T47D (cell line): Measurements from ENCODE around the gene ZNF674.
"Not testable (repeated sequence)": the region's sequence is repeated elsewhere in the genome, so short reads cannot be mapped to it uniquely, and the experiment has no call there.

ENCODE experiments used
- DNase-seq, 2 experiments: peaks; one replicate each; pipeline versions ENCODE4 v3.0.0 to v3.0.0-alpha.2; 2011 to 2012; ENCODE audit warnings: low read depth in 1 of 2, low spot score in 1 of 2
- JUND ChIP-seq: IDR thresholded peaks from 2 replicates; pipeline ENCODE4 v1.6.1; 2012; ENCODE audit warnings: low read depth
- in situ Hi-C: cut with HindIII; loops from 2 replicates; pipeline ENCODE4 v1.10.0; 2016; ENCODE audit warnings: low sequenced_read_pairs, low pct_unique_long_range_greater_than_20kb

ZNF674 gene

DNA sequence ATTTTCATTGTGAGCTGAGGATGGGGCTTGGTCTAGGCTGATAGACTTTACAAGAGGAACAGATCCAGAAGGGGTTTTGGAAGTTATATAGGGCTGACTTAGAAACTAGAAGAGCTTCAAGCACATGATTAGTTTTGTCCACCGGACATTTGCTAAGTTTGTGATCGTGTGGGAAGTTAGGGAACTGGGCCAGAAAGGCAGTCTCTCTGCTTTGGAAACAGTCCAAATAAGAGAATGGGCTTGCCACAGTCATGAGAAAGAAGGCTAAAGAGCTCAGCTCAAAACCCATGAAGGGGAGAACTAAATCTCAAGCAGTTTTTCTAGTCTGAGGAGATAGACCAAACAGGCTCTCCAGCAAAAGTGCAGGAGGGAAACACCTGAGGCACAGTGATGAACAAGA is 67.8 kb downstream of the ZNF674 start:
- DNase-seq: no peak

GRCh38 chrX:46465203-46465602 is 80.0 kb downstream of the ZNF674 start:
- in situ Hi-C loops: no loop called here
- TF ChIP-seq JUND: no peak
- DNase-seq: no peak

More for the DNA sequence above, 67.8 kb downstream of the ZNF674 start:
- in situ Hi-C loops: no loop called here
- TF ChIP-seq JUND: no peak

DNA sequence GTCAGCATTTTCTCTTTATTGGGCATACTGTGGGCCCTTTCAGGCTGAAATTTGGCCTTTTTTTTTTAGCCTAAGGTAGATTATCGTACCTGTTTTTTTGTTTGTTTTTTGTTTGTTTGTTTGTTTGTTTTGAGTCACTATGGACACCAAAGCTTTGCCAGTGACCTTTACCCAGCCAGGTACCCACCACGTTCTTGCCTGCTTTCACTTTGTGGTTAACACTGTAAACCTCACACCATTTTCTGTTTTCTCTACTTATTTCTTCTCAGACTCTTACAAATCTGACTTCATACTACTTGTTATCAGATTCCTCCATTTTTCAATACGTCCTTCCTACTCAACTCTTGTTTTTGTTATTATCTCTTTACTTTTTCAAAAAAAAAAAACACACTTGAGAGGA is 81.5 kb downstream of the ZNF674 start:
- in situ Hi-C loops: no loop called here
- no peak for DNase-seq
- no peak for TF ChIP-seq JUND

DNA sequence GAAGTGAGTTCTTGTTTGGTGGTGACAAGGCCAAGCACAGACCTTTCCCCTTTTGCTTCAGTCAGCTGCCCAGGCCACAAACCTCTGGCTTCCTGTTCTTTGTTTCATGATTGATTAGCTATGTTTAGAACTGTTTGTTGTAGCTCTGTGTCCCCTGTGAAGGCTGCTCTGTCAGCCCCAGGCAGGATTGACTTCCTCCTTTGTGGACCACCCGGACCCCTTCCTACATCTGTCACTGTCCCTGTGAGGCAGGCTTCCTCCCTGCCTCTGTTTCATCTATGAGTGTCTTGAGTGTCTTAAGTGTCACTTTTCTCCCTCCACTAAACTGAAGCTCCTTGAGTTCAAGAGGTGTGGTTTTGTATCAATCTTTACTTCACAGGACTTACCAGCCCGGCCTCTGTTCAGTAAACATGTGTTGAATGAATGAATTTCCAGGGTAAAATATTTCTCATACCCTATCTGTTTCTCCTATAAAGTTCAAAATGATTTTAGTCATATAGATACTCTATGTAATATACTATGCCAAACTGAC is 83.5 kb downstream of the ZNF674 start:
- in situ Hi-C loops: no loop called here
- TF ChIP-seq JUND: no peak
- DNase-seq: no peak

DNA sequence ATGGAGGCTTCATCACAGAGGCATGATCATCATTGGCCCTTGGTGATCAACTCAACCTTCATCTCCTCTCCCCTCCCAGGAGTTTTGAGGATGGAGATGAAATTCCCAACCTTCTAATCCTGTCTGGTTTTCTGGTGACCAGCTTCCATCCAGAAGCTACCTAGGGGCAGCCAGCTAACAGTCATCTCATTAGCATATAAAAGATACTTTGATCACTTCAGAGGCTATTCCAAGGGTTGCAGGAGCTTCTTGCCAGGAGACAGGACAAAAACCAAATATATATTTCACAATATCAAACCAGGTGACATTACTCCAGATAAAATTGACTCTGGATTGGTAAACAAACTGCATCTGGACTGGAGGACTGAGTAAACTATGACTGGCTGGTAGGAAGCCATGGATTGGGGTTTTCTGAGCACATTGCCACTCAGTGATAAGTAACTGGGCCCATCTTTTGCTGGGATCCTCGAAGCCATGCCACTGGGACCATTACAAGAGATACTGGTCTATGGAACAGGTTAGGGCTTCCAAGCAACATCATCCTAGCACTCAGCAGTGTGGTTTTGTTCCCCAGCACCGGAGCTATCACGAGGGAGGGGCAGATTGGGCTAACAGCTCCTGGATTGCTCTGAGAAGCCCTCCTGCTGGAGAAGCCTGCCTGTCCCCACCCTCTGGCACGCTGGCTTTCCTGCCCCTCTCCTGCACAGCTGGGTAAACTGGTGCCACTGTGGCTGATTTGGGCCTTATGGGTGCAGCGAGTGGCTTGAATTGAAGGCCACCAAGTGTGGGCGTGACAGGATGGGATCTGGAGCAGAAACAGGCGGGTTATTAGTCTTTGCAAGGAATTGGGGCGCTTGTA is 84.2 kb downstream of the ZNF674 start:
- DNase-seq, in situ Hi-C loops: not testable (repeated sequence)

GRCh38 chrX:46459603-46460002 is 85.6 kb downstream of the ZNF674 start:
- no peak for DNase-seq
- in situ Hi-C loops: no loop called here
- no peak for TF ChIP-seq JUND

DNA sequence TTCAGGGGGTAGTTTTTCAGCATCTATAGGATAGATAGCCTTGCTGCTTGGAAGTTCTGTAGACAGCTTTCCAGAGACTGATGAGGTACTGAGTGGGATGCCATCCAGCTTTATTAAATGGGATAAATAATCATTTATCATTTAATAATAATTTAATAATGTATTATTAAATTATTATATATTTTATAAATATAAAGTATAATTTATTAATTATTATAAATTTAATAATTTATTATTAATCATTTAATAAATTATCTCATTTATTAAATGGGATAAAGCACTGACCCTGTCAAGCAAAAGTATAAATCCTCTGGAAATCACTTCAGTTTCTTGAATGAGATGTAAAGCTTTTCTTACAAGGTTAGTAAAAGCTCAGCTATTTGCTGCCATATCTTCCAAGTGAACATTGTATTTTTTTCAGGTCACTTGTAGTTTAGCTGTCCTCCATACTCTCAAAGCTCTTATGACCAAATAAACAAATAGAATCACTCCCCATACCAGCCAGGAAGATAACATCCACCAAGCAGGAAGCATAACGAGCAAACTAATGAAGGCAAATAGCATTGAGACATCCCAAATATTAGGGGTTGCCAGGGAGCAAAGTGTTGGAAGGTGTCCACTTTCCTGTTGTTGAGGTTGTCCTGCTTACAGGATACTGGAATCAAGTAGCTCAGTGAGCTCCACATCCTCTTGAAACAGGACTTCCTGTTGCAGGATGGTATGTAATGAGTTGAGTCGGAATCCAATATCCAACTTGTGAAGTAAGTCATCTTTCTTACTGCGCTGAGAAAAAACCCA is 88.9 kb downstream of the ZNF674 start:
- no peak for TF ChIP-seq JUND
- in situ Hi-C loops: no loop called here
- peak in 1 of 2 experiments; percentile 22 for DNase-seq
